Glutamatergic neuron (in vitro differentiated cells): Measurements from ENCODE around the gene CACNG5. TPM values are rescaled to one million over a fixed set of nuclear protein-coding genes. Genes with fewer than 3 reads are reported as not detected.

Experiments
- DNase-seq: peaks from one replicate; pipeline ENCODE4 v3.0.0; 2022
- H3K27ac Mint-ChIP-seq: one replicate; pipeline ENCODE4 v1.8.0; 2020; ENCODE audit warnings: mild to moderate bottlenecking, mixed read lengths, inconsistent platforms; ENCODE audit not compliant: unreplicated experiment
- H3K27me3 Mint-ChIP-seq: one replicate; pipeline ENCODE4 v1.8.0; 2020; ENCODE audit warnings: mild to moderate bottlenecking, moderate library complexity, mixed read lengths, inconsistent platforms; ENCODE audit not compliant: unreplicated experiment
- H3K36me3 Mint-ChIP-seq: one replicate; pipeline ENCODE4 v1.8.0; 2020; ENCODE audit warnings: mild to moderate bottlenecking, mixed read lengths, inconsistent platforms; ENCODE audit not compliant: unreplicated experiment
- H3K4me1 Mint-ChIP-seq: one replicate; pipeline ENCODE4 v1.8.0; 2020; ENCODE audit warnings: mild to moderate bottlenecking, low read depth, mixed read lengths, inconsistent platforms; ENCODE audit not compliant: unreplicated experiment
- H3K4me3 Mint-ChIP-seq: one replicate; pipeline ENCODE4 v1.8.0; 2020; ENCODE audit warnings: mild to moderate bottlenecking, mixed read lengths, inconsistent platforms; ENCODE audit not compliant: unreplicated experiment
- H3K9me3 Mint-ChIP-seq: one replicate; pipeline ENCODE4 v1.8.0; 2020; ENCODE audit warnings: mild to moderate bottlenecking, moderate library complexity, mixed read lengths, inconsistent platforms; ENCODE audit not compliant: unreplicated experiment
- CTCF ChIP-seq: fragments of 200-600 bp; sonication (generic); IDR thresholded peaks from one replicate; pipeline ENCODE4 v1.5.0; 2021; ENCODE audit not compliant: partially characterized antibody, unreplicated experiment
- total RNA-seq: library from RNA; stranded (reverse); fragmentation: NEBNext Ultra II Directional; extraction: Animal tissue kit (Norgen Biotek cat#: 25700); gene quantifications from one replicate; pipeline ENCODE4 v1.2.1, GENCODE V29; 2021; ENCODE audit not compliant: unreplicated experiment

CACNG5 gene
- total RNA-seq, 1 donor from 2014 or later: 45.1 TPM

DNA sequence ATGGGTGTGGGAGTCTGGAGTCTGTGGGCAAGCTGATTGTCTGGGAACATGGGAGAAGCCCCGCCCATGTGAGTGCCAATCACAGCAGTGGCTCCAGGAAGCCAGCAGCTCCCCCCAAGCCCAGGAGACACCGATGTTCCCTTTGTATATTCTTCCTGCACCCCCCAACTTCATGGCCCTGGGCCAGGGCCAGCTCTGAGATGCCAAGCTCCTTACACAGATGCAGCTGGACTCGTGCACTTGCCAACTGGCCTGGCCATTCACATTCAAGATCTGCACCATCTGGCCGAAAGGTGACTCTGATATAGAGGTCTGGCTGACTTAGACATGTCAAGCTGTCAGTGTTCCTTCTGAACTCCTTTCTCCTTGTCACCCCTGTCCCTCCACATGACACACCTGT lies 50.5 kb downstream of the CACNG5 start:
- Mint-ChIP-seq H3K9me3 (peaks cover 2% of the 10 kb centered on the region), H3K27ac (no peak overlapping the region), H3K4me1 (peaks cover 2% of the 10 kb centered on the region)

GRCh38 chr17:66889480-66890230 lies 54.7 kb downstream of the CACNG5 start:
- Mint-ChIP-seq H3K27me3 (peaks cover 5% of the 10 kb centered on the region), H3K36me3 (peaks cover 29% of the 10 kb centered on the region), H3K4me1 (peaks cover 2% of the 10 kb centered on the region), H3K27ac (no peak overlapping the region), H3K4me3 (no peak overlapping the region), H3K9me3 (no peaks in the 10 kb centered on the region)
- no peak for DNase-seq
- no peak for TF ChIP-seq CTCF

More for the DNA sequence above, 50.5 kb downstream of the CACNG5 start:
- Mint-ChIP-seq H3K4me3 (no peak overlapping the region), H3K36me3 (peaks cover 32% of the 10 kb centered on the region), H3K27me3 (peaks cover 4% of the 10 kb centered on the region)
- no peak for TF ChIP-seq CTCF
- DNase-seq: no peak

- DNase-seq: no peak
- H3K36me3 Mint-ChIP-seq: peaks cover 28% of the 10 kb centered on the region
- no peak for TF ChIP-seq CTCF
- peaks cover 7% of the 10 kb centered on the region for H3K27me3 Mint-ChIP-seq
- no peak overlapping the region for H3K27ac Mint-ChIP-seq
- H3K4me1 Mint-ChIP-seq: no peaks in the 10 kb centered on the region
- peaks cover 2% of the 10 kb centered on the region for H3K9me3 Mint-ChIP-seq
- H3K4me3 Mint-ChIP-seq: no peak overlapping the region
These were observed 57.3 kb downstream of the CACNG5 start for GRCh38 chr17:66892246-66892645.

GRCh38 chr17:66893382-66893781 lies 58.5 kb downstream of the CACNG5 start:
- H3K27me3 Mint-ChIP-seq: peaks cover 9% of the 10 kb centered on the region
- DNase-seq: no peak
- no peak for TF ChIP-seq CTCF
- no peak overlapping the region for H3K4me3 Mint-ChIP-seq
- H3K27ac Mint-ChIP-seq: no peak overlapping the region
- peaks cover 24% of the 10 kb centered on the region for H3K36me3 Mint-ChIP-seq
- H3K9me3 Mint-ChIP-seq: peaks cover 2% of the 10 kb centered on the region
- H3K4me1 Mint-ChIP-seq: no peaks in the 10 kb centered on the region

DNA sequence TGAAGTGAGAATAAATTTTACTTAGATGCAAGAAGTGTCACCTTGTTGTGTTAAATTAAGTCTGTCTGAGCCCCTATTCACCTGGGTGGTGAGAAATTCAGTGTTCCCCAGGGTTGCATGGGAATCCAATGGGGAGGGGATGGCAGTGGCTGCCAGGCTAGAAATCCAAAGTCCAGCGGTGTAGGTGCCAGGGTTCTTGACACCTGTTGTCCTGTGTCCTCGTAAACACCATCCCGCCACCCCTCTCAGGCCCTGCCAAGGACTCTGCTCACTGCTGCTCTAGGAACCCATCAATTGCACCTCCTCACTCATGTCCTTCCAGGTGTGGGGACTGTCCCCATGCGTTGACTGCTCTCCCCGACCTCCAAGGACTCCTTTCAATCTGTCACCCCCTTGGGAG lies 58.9 kb downstream of the CACNG5 start:
- DNase-seq: no peak
- Mint-ChIP-seq H3K4me3 (no peak overlapping the region), H3K27me3 (peaks cover 9% of the 10 kb centered on the region), H3K36me3 (peaks cover 19% of the 10 kb centered on the region), H3K9me3 (peaks cover 2% of the 10 kb centered on the region), H3K27ac (no peak overlapping the region), H3K4me1 (no peaks in the 10 kb centered on the region)
- no peak for TF ChIP-seq CTCF
